Keratinocyte (primary cell): ENCODE data around the gene DBP. TPM values are rescaled to one million over a fixed set of nuclear protein-coding genes. Genes with fewer than 3 reads are reported as not detected.

Experiments used
- DNase-seq: peaks from one replicate; pipeline ENCODE4 v3.0.0-alpha.2; 2011; ENCODE audit warnings: low read depth, missing footprints, low spot score
- FAIRE-seq: peaks from 2 replicates; lab custom pipeline; 2011; peaks lifted over from hg19 to GRCh38; lab: Jason Lieb, UNC
- H2AFZ ChIP-seq: 2 replicates; pipeline ENCODE4 v1.6.0; 2012; ENCODE audit warnings: low read length, control low read depth, inconsistent platforms; ENCODE audit not compliant: control insufficient read depth
- H3K27ac ChIP-seq: 2 replicates; pipeline ENCODE4 v1.5.1; 2011; ENCODE audit warnings: low read length; ENCODE audit not compliant: control insufficient read depth, insufficient read depth
- H3K27me3 ChIP-seq: 3 replicates; pipeline ENCODE4 v1.6.0; 2011; ENCODE audit warnings: low read length; ENCODE audit not compliant: control insufficient read depth, insufficient read depth; ENCODE audit errors: extremely low read depth
- H3K36me3 ChIP-seq, 2 experiments: 2 replicates in 1 of 2; 3 replicates in 1 of 2; pipeline ENCODE4 v1.5.1; 2011; ENCODE audit warnings: low read length in 2 of 2, mild to moderate bottlenecking in 1 of 2; ENCODE audit not compliant: control insufficient read depth in 2 of 2, insufficient read depth in 2 of 2; ENCODE audit errors: extremely low read depth in 1 of 2
- H3K4me1 ChIP-seq: 3 replicates; pipeline ENCODE4 v1.5.1; 2011; ENCODE audit warnings: low read length; ENCODE audit not compliant: control insufficient read depth, insufficient read depth; ENCODE audit errors: extremely low read depth
- H3K4me2 ChIP-seq: 3 replicates; pipeline ENCODE4 v1.6.0; 2011; ENCODE audit warnings: low read depth, low read length; ENCODE audit not compliant: control insufficient read depth, insufficient read depth; ENCODE audit errors: extremely low read depth
- H3K4me3 ChIP-seq, 3 experiments: fragments of 200-600 bp in 1 of 3; sonication (generic) in 1 of 3; 2 replicates in 2 of 3; 3 replicates in 1 of 3; pipeline ENCODE4 v1.5.1; 2011 to 2016; ENCODE audit warnings: low read length in 3 of 3, mild to moderate bottlenecking in 3 of 3, control low read depth in 2 of 3, inconsistent platforms in 1 of 3, low read depth in 1 of 3, mixed read lengths in 1 of 3, mixed run types in 1 of 3, moderate library complexity in 1 of 3; ENCODE audit not compliant: control insufficient read depth in 2 of 3, insufficient read depth in 2 of 3; ENCODE audit errors: extremely low read depth in 1 of 3
- H3K79me2 ChIP-seq: 2 replicates; pipeline ENCODE4 v1.6.0; 2012; ENCODE audit warnings: low read length; ENCODE audit not compliant: control insufficient read depth, insufficient read depth
- H3K9ac ChIP-seq: 3 replicates; pipeline ENCODE4 v1.6.0; 2011; ENCODE audit warnings: low read length; ENCODE audit not compliant: control insufficient read depth, insufficient read depth; ENCODE audit errors: extremely low read depth
- H3K9me1 ChIP-seq: 3 replicates; pipeline ENCODE4 v1.6.0; 2011; ENCODE audit warnings: low read length; ENCODE audit not compliant: control insufficient read depth, insufficient read depth; ENCODE audit errors: extremely low read depth
- H3K9me3 ChIP-seq: 2 replicates; pipeline ENCODE4 v1.5.1; 2012; ENCODE audit warnings: low read depth, low read length; ENCODE audit not compliant: control insufficient read depth
- H4K20me1 ChIP-seq: 3 replicates; pipeline ENCODE4 v1.6.0; 2011; ENCODE audit warnings: low read length; ENCODE audit not compliant: control insufficient read depth, insufficient read depth; ENCODE audit errors: extremely low read depth
- EZH2 ChIP-seq: IDR thresholded peaks from one replicate; pipeline ENCODE4 v1.6.1; 2012; ENCODE audit warnings: inconsistent platforms, mild to moderate bottlenecking, low read length, moderate library complexity
- dilution Hi-C: fragments of 300-500 bp; cut with MboI; formaldehyde crosslinking; loops from one replicate; pipeline ENCODE4 v1.7.0; 2020; ENCODE audit warnings: low sequenced_read_pairs; ENCODE audit not compliant: extremely low pct_ligation_motif_present
- polyA plus RNA-seq, 5 experiments: library from polyadenylated mRNA; depleted of rRNA in 3 of 5; stranded (reverse) in 3 of 5; stranded (forward) in 1 of 5; unstranded in 1 of 5; fragments of >200 nt; gene quantifications; 1 replicate in 1 of 5; 2 replicates in 3 of 5; 3 replicates in 1 of 5; pipeline versions ENCODE4 v1.2.1 to v1.2.3, GENCODE V29; 2011 to 2012; ENCODE audit warnings: missing spikeins in 2 of 5, low read depth in 1 of 5, low replicate concordance in 1 of 5
- TF ChIP-seq, protein P1 (sequence below), 3 experiments: IDR thresholded peaks in 1 of 3; conservative IDR thresholded peaks in 1 of 3; optimal IDR thresholded peaks in 1 of 3; 2 replicates in 2 of 3; 3 replicates in 1 of 3; pipeline versions ENCODE3 to v1.5.1; 2011; ENCODE audit warnings: low read length in 3 of 3, mild to moderate bottlenecking in 3 of 3, moderate library complexity in 2 of 3, control low read depth in 1 of 3, inconsistent platforms in 1 of 3; ENCODE audit not compliant: insufficient read depth in 2 of 3; ENCODE audit errors: extremely low read depth in 1 of 3

Gene DBP
- polyA plus RNA-seq, 1 donor (not counting 4 experiments of a cell fraction or from before 2014, with no cell fraction given) = 1.0 TPM

DNA sequence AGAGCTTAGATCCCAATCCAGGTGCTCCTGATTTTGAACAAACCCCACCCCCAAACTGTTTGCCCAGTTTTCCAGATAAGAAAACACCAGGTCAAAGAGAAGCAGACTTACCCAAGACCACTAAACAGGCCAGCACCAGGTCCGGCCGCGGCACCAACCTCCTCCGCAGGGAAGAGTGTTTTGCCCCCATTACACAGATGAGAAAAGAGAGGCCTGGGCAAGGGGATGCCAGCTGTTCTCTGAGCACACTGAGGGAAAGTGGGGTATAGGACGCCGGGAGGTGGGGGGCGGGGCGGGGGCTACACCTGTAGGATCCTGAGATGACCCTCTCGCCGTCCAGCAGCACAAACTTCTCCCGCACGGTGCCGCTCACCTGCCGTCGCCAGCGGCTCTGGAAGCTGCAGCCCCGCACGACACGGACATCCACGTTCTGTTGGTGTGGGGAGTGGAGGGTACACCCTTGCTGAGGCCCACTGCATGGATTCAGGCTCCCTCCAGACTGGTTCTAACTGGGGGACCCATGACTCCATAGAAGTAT, 27.5 kb downstream of the DBP start:
- Histone ChIP-seq H3K27ac (no peak overlapping the region), H3K27me3 (no peaks in the 10 kb centered on the region), H4K20me1 (no peaks in the 10 kb centered on the region), H3K9ac (no peak overlapping the region), H3K9me3 (no peaks in the 10 kb centered on the region), H3K36me3 (no peaks in the 10 kb centered on the region), H2AFZ (no peak overlapping the region), H3K4me3 (no peak overlapping the region), H3K79me2 (no peaks in the 10 kb centered on the region), H3K9me1 (no peaks in the 10 kb centered on the region), H3K4me2 (no peak overlapping the region), H3K4me1 (peaks cover 2% of the 10 kb centered on the region)
- dilution Hi-C loops = no loop called here
- no peak for FAIRE-seq
- DNase-seq = no peak
- TF ChIP-seq EZH2 = no peak
- TF ChIP-seq, protein P1, sequence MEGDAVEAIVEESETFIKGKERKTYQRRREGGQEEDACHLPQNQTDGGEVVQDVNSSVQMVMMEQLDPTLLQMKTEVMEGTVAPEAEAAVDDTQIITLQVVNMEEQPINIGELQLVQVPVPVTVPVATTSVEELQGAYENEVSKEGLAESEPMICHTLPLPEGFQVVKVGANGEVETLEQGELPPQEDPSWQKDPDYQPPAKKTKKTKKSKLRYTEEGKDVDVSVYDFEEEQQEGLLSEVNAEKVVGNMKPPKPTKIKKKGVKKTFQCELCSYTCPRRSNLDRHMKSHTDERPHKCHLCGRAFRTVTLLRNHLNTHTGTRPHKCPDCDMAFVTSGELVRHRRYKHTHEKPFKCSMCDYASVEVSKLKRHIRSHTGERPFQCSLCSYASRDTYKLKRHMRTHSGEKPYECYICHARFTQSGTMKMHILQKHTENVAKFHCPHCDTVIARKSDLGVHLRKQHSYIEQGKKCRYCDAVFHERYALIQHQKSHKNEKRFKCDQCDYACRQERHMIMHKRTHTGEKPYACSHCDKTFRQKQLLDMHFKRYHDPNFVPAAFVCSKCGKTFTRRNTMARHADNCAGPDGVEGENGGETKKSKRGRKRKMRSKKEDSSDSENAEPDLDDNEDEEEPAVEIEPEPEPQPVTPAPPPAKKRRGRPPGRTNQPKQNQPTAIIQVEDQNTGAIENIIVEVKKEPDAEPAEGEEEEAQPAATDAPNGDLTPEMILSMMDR (optimal IDR thresholded peaks at IDR 0.05 in 1 of 3, IDR thresholded peaks at IDR 0.05 in 1 of 3, conservative IDR thresholded peaks at IDR 0.05 in 1 of 3; ENCODE audit: extremely low read depth in 1 of 3, insufficient read depth in 2 of 3, low read length in 3 of 3) = no peak

DNA sequence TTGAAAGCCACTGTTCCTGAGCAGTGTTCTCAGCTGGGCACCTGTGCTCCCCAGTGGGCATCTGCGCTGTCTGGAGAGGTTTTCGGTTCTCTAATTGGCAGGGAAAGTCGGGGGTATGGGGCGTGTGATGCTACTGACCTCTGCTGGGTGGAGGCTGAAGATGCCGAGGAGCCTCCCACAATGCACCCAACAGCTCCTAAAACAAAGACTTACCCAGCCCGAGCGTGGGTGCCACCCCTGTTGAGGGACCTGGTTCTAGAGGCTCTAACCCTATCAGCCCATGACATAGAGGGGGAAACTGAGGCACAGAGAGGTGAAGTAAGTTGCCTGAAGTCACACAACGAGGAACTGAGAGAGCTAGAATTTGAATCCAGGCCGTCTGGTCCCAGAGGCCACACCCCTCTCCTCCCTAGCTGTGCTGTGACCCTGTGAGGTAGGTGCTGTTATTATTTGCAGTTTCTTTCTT, 28.3 kb downstream of the DBP start:
- DNase-seq = no peak
- dilution Hi-C loops = no loop called here
- Histone ChIP-seq H4K20me1 (no peaks in the 10 kb centered on the region), H3K36me3 (no peaks in the 10 kb centered on the region), H3K9me1 (no peaks in the 10 kb centered on the region), H3K4me2 (no peak overlapping the region), H3K27me3 (no peaks in the 10 kb centered on the region), H3K79me2 (no peaks in the 10 kb centered on the region), H3K9me3 (no peaks in the 10 kb centered on the region), H3K27ac (no peak overlapping the region), H3K9ac (no peak overlapping the region), H3K4me1 (no peaks in the 10 kb centered on the region), H2AFZ (no peak overlapping the region), H3K4me3 (no peak overlapping the region)
- no peak for FAIRE-seq
- no peak for TF ChIP-seq EZH2
- TF ChIP-seq, protein P1 (optimal IDR thresholded peaks at IDR 0.05 in 1 of 3, IDR thresholded peaks at IDR 0.05 in 1 of 3, conservative IDR thresholded peaks at IDR 0.05 in 1 of 3; ENCODE audit: extremely low read depth in 1 of 3, insufficient read depth in 2 of 3, low read length in 3 of 3) = peak; percentile 28 to 64 (median 58)
